ENCODE measurements around the gene CPAMD8.

The CPAMD8 gene

DNA sequence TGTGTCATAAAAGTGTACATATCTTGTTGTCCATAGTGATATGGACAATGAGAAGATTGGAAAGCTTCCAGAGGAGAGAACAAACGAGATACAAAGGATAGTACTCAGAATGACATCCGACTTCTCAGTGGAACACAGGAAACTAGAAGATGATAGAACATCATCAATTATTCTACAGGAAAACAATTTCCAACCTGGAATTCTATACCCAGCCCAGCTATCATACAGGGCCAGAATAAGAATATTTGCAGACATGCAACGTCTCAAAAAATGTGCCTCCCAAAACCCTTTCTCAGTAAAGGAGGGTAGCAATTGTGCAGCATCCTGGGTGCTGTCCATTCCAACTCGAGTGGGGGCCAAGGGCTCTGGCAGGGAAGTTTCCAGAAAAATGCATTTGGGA, 113.8 kb downstream of the CPAMD8 start:
- DNase-seq: no peak

DNA sequence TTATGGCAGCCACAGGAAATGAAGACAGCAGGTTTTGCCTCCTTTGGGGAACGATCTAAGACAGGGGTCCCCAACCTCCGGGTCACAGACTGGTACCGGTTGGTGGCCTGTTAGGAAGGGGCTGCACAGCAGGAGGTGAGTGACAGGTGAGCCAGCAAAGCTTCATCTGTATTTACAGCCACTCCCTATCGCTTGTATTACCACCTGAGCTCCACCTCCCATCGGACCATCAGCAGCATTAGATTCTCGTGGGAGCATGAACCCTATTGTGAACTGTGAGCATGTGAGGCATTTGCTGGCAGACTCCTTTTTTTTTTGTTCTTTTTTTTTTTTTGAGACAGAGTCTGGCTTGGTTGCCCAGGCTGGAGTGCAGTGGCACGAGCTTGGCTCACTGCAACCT, 115.6 kb downstream of the CPAMD8 start:
- no peak for DNase-seq

- no peak for DNase-seq
Observed at GRCh38 chr19:16908759-16909158, 117.9 kb downstream of the CPAMD8 start.

DNA sequence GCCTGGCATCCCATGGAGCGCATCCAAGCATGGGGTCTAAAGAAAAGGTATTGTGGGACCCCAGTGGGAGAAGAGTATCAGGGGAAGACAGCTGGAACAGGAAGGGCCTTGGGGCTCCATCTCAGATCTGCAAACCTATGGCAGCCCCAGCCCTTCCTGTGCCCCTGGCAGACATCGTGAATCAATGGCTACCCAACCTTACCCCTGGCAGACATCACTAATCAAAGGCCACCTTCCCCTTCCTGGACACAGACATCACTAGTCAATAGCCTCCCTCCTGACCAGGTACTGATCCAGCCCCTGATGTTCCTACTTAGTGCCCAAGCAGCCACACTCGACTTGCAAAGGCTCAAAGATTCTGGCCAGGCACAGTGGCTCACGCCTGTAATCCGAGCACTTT, 122.0 kb downstream of the CPAMD8 start:
- no peak for DNase-seq

DNA sequence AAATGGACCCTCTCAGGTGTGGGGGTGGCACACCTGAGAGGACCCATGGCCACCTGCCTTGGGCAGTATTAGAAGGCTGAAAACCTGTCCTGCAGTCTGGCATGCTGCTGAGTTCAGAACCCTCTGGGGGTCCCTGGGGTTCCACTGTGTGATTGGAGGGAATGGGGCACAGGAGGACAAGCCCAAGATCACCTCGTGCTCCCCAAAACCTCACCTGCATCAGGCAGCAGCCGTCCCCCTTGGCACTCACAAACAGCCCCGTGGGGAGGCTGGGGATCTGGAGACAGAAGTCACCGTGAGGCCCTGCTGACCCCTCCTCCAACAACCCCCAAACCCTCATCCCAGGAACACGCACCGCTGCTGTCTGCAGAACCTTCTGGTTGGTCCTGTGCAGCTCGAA, 123.3 kb downstream of the CPAMD8 start:
- no peak for DNase-seq

- no peak for DNase-seq
Observed at GRCh38 chr19:16902545-16902944, 124.1 kb downstream of the CPAMD8 start.

DNA sequence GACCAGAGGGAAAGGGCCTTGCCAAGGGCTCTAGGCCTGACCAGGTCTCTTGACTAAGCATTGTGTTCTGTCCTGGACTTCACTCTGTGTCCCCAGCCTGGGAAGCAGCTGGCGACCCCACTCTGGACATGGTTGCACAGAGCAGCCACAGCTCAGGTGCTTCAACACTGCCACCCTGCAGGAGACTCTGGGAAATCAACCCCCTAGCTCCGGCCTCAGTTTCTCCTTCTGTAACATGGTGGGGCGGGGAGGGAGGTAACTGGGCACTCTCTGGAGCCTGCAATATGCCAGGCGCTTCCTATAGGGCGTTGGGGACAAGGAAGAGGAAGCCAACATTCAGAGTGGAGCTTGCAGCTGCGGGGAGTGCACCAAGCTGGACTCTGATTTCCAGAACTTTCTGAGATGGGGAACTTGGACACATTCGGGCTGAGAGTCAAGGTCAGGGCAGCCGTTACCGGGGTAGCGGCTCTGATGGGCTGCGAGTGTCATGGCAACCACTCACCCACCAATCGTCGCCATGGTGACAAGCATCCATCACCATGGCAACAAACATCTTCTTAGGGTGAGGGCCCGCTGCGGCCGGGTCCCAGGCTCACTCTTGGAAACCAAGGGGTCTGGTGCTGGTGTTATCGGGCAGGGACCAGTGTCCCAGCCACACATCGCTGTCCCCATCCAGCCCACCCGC, 125.0 kb downstream of the CPAMD8 start:
- DNase-seq: no peak

DNA sequence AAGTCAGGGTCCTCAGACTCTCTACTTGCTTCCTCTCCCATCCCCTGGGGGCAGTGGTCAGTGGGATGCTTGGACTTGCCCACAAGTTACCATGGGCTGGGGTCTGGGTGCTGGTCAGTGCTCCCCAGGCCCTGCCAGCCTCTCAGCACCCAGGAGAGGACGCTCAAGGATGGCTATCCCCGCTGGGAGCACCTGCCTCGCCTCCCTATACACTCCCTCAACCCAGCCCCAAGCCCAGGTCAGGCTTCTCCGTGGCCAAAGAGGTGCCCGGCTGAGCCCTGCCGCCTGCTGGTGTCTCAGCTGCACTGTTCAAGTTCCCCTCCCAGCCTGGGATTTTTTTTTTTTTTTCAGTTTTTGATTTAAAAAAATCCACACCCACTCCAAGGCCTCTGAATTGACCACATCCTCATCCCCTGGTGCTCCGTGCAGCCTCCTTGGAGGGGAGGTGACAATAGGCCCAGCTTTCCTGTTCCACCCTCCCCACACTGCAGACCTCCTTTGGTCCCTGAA, 127.0 kb downstream of the CPAMD8 start:
- DNase-seq: peak; percentile 33

- DNase-seq: no peak
Observed at GRCh38 chr19:16898361-16899015, 128.1 kb downstream of the CPAMD8 start.

DNA sequence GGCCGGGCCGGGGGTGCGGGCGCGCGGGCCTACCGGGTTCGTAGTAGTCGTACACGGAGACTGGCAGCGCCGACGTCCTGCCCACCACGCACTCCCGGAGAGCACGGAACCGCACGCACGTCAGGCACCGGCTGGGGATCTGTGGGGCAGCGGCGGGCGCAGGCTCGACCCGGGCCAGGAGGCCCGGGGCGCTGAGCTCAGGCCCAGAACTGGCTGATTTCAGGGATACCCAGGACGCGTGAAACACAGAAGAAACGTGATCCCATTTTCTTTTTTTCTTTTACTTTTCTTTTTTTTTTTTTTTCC, 128.8 kb downstream of the CPAMD8 start:
- no peak for DNase-seq

GRCh38 chr19:16897029-16897855, 129.4 kb downstream of the CPAMD8 start:
- DNase-seq: peak; percentile 69

- DNase-seq: no peak
Observed at GRCh38 chr19:16896146-16897028, 130.2 kb downstream of the CPAMD8 start.

DNA sequence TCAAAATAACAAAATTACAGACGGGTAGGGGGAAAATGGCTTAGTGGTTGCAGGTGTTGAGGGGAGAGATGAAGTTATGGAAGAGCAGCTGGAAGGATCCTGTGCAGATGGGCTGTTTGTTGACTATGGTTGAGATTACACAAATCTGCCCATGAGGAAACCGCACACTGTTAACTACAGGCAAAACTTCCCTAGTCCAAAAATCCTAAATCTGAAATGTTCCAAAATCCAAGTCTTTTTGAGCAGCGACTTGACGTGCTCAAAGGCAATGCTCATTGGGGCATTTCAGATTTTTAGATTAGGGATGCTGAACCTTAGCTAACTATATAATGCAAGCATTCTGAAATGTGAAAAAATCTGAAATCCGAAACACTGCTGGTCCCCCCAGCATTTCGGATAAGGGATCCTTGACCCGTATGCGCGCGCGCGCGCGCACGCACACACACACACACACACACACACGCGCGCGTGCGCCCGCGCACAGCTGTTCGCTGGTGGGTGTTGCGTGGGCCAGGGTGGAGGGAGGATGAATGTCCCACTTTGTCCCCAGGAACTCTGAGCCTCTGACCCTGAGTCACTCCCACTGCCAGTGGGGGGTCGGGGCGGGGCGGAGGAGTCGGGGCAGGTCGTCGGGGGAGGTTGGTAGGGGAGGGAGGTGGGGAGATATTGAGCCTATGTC, 131.0 kb downstream of the CPAMD8 start:
- DNase-seq: no peak

DNA sequence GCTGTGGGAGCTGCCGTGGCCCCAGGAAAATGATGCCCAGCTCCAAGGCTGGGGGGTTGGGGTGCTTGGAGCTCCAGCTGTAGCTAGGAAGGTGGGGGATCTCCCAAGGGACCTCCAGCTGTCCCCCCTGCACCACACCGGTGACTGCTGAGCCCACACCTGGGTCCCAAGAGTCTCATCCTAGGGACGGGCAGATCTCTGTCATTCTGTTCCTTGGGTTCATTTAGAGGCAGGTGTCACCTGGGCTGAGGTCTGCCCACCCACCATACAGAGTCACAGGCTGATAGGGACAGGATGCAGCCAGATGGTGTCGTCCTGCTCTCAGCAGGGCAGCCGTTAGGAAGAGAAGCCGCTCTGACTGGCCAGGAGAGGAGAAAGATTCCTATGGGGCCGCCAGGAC, 132.5 kb downstream of the CPAMD8 start:
- no peak for DNase-seq

DNA sequence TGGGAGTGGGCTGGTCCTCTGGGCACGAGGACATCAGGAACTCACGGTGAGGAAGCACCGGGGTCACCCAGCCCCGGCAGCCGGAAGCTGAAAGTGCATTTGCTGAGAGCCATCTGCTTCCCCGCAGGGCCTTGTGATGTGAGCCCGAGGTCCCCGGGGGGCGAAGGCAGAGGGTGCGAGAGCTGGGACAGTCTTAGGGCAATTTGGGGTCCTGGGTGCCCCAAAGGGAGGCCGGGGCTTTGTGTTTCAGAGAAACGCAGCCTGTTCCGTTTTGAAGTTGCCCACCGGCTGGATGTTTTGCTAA, 133.0 kb downstream of the CPAMD8 start:
- DNase-seq: no peak

- DNase-seq: no peak
Observed at GRCh38 chr19:16892868-16893685, 133.5 kb downstream of the CPAMD8 start.

GRCh38 chr19:16892436-16892835, 134.2 kb downstream of the CPAMD8 start:
- no peak for DNase-seq

GRCh38 chr19:16891696-16892382, 134.8 kb downstream of the CPAMD8 start:
- DNase-seq: no peak

DNA sequence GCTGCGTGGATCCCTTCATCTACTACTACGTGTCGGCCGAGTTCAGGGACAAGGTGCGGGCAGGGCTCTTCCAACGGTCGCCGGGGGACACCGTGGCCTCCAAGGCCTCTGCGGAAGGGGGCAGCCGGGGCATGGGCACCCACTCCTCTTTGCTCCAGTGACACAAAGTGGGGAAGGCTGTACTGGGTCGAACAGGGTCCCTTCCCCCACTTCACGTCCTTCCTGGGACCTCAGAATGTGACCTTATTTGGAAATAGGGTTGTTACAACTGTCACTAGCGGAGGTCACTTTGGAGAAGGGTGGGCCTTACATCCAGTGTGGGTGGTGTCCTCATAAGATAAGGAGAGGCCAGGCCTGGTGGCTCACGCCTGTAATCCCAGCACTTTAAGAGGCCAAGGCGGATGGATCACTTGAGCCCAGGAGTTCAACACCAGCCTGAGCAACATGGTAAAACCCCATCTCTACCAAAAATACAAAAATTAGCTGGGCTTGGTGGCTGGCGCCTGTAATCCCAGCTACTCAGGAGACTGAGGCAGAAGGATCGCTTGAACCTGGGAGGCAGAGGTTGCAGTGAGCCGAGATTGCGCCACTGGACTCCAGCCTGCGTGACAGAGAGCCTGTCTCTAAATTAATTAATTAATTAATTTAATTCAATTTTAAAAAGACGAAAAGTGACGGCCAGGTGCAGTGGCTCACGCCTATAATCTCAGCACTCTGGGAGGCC, 136.0 kb downstream of the CPAMD8 start:
- DNase-seq: no peak

DNA sequence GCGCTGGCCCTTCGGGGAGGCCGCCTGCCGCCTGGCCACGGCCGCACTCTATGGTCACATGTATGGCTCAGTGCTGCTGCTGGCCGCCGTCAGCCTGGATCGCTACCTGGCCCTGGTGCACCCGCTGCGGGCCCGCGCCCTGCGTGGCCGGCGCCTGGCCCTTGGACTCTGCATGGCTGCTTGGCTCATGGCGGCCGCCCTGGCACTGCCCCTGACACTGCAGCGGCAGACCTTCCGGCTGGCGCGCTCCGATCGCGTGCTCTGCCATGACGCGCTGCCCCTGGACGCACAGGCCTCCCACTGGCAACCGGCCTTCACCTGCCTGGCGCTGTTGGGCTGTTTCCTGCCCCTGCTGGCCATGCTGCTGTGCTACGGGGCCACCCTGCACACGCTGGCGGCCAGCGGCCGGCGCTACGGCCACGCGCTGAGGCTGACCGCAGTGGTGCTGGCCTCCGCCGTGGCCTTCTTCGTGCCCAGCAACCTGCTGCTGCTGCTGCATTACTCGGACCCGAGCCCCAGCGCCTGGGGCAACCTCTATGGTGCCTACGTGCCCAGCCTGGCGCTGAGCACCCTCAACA, 136.6 kb downstream of the CPAMD8 start:
- DNase-seq: no peak
